GM18526 (cell line): ENCODE data around the gene CCNY.

ENCODE experiments used
- POLR2A ChIP-seq: IDR thresholded peaks from 3 replicates; pipeline ENCODE4 v1.6.1; 2011; ENCODE audit not compliant: insufficient read length; ENCODE audit errors: extremely low read depth

The CCNY gene

DNA sequence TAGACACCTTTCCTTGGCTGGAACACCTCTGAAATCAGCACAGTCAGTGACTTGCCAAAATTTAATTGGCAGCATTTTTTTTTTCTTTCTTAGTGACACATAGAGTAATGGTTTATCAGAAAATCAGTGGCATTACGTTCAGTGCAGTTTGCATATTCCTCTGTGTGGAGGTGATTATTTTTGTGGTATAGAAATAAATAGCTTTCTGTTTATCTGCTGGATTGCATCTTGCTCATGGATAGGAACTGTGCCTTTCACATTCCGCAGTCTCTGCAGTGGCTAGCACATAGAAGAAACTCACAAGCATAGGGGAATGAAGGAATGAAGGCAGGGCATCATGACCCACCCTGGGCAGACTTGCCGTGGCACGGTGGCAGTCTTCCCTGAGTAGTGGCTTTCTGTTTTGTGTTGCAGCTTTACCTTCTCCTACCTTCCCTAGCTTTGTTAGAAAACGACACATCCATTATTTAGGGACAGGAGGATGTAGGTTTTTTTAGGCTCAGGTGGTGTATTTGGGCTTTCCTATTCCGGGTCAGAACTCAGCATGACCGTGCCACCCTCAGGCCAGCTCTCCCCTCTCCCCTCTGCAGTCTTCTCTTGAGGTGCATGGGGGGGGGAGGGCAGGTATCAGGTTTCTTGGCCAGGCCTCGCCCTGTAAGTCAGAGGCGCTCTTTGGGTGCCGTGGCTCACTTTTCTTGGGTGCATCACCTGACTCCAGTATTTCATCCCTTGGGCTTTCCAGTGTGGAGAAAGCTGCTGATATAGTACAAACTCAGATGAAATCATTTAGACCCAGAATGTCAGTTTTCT is 156.3 kb downstream of the CCNY start:
- no peak for TF ChIP-seq POLR2A

DNA sequence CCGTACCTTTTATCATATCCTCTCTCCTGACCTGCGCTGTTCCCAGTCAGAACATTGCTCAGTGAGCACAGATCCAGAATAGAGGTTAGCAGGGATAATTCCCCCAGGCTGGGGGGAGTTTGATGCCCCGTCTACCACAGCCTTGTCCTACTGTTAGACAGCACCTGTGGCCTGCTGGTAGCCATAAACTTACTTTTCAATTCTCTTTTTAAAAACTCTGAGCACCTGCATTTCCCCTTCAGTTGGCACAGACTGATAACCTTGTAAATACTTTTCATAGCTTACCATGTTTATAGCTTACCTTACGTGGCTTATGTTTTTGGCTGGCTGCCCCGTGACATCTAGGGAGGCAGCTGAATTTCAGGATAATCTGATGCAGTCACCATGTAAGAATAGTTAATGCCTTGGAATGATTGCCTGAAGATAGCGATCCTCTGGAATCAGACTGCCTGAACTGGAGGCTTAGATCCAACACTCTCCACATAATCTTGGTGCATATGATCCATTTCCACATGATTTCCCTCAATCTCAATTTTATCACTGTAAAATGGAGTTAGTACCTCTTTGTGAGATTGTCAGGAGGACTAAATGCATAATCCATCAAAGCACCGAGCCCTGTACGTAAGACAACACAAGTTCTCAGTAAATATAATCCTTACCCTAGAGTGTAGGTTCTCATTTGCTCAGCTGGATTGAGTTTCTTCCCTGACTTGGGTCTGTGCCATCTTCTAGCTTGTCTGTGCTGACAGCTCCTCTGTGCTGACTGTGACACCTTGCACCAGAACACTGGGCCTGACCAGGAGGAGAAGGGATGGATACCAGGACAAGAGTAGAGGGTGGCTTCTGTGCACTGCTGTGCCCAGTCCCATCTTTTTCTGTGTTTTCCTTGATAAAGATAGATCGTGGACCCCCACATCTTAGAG is 157.1 kb downstream of the CCNY start:
- TF ChIP-seq POLR2A: no peak

DNA sequence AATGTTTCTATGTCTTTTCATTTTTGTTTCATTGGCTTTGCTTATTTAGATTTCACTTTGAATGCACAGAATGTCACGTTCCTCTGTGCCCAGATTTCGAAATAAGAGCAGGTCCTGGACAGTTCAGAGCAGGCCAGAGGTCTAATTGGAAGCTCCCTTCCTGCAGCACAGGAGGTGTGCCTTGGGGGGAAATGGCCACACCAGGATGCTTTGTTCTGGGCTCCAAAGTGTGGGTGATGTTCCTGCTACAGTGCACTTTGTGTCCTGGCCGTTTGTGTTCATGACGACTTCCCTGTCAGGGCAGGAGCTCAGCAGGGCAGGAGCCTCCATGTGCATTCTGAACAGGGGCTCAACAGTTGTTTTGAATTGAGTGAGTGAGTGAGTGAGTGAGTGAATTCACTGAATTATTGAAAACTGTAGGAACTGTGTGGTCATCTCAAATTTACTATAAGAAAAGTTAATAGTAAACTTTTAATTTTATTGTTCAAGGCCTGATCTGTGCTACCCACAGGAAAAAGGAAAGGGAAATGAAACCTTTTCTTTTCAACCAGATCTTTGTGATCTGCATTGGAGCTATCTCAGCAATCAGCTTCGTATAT is 159.3 kb downstream of the CCNY start:
- TF ChIP-seq POLR2A: no peak

DNA sequence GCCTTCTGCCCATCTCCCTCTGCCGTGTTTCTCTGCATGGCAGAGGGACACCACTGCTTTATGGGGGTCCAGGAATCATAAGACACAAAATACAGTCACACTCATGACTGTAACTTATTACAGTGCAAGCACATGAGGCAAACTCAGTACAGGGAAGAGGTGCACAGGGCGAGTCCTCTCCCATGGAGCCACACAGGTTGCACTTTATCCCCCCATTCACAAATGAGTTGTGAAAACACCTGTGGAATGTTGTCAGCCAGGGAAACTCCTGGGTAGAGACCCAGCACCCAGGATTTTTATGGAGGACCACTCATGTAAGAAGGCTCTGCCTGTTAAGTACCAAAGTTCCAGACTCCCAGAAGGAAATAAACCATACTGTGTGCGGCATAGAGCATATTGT is 161.6 kb downstream of the CCNY start:
- no peak for TF ChIP-seq POLR2A

GRCh38 chr10:35498693-35499092 is 162.4 kb downstream of the CCNY start:
- no peak for TF ChIP-seq POLR2A

DNA sequence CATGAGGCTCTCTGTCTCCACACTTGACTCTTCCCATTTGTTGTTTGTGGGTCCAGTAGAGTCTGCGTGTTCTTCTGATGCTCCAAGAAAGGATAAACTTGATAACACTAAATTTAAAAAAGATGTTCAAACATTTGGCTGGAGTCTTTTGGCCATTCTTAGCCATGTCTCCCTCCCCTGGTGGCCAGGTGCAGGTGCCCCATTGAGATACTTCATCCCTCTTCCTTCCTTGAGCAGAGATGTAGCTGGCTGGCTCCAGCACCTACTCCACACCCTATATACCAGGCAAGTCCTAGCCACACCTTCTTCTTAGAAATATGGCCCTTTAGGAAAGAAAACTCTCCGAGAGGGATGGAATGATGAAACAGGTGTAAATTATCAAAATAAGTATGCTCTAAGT is 165.6 kb downstream of the CCNY start:
- TF ChIP-seq POLR2A: no peak

GRCh38 chr10:35502692-35503091 is 166.4 kb downstream of the CCNY start:
- no peak for TF ChIP-seq POLR2A

- no peak for TF ChIP-seq POLR2A
Observed at GRCh38 chr10:35503578-35503977, 167.3 kb downstream of the CCNY start.

- no peak for TF ChIP-seq POLR2A
Observed at GRCh38 chr10:35504132-35504531, 167.8 kb downstream of the CCNY start.

DNA sequence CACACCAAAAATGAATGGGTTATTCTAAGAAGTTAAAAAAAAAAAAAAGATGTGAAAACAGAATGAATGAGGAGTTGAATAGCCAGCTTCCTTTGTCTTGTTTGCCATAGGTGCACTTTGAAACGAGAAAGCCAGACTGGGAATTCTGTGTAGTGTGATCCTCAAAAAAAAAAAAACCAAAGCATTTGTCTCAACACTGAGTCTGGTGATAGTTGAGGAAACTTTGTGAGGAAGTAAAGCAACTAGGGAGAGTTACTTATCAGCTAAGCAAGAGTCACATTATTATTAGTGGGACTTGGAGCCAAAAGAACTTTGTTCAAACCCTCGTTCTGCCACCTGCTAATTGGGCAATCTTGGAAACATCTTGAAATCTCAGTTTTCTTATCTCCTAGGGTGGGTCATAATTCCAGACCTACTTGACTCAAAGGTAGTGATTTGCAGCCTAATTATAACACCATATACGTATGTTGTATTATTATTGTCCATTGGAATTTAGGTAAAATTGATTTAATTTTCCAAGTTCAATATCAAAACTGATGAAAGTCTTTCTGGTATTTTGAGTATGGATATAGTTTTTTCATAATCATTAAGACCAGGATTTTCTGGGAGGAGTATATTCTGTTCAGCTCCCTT is 169.0 kb downstream of the CCNY start:
- TF ChIP-seq POLR2A: no peak

DNA sequence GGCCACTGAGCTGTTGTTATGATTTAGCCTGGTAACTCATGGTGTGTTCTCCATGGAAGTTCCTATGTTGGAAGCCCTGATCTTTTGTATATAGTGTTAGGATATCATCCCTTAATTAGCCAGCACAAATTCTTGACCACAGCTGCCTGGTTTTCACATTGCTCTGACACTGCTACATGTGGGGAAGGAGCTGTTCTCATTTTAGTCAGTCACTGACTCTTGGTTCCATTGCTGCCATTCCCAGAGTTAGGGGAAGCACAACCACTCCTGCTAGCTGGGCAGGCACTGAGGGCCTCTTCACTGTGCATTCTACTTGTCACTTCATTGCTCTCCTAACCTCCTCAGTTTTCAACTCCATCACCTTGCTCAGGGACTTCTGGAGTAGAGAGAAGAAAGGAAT is 170.4 kb downstream of the CCNY start:
- TF ChIP-seq POLR2A: no peak

DNA sequence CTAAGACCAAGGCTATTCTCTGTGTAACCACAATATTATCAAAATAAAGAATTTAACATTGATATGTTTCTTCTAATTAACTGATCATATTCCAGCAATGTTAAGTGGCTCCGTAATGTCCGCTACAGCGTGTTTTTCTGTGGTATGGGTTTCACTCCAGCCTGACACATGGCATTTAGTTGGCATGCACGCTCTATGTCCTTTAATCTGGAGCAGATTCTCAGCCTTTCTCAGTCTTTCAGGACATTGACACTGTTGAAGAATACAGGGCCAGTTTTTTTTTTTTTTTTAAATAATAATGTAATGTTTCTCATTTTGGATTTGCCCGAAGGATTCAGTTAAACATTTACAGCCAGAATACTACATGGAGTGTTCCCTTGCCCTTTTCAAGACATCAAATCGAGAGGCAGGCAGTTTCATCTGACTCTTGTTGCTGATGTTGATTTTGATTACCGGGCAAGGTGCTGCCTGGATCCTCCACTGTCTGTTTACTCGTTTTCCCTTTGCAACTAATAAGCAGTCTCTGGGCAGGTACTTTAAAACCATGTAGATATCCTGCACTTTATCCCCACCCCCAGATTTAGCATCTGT is 171.3 kb downstream of the CCNY start:
- no peak for TF ChIP-seq POLR2A

- TF ChIP-seq POLR2A: no peak
Observed at GRCh38 chr10:35508647-35509046, 172.3 kb downstream of the CCNY start.

DNA sequence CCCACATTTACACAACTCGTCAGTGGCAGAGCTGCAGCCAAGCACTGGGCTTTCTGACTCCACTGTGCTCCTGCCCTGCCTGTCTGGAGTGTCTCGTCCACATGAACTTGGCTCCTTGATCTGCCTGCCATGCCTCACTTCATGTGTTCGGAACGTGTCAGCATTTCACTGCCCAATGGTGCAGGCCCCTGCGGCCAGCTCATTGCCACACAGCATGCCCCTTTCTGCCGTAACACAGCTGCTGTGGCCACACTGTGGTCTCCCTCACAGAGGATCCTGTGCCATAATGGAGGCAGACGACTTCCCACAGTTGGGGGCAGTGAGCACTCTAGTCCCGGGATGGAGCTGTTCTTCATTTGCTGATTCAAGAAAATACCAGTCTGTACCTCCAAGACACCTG is 174.6 kb downstream of the CCNY start:
- no peak for TF ChIP-seq POLR2A

- no peak for TF ChIP-seq POLR2A
Observed at GRCh38 chr10:35511647-35512046, 175.3 kb downstream of the CCNY start.
